ENCODE results near the gene COL20A1.

- TF ChIP-seq POLR2A (IDR thresholded peaks at IDR 0.05), result no peak
- no peak for TF ChIP-seq CTCF (IDR thresholded peaks at IDR 0.05 in 8 of 11, conservative IDR thresholded peaks at IDR 0.05 in 3 of 11)
- TF ChIP-seq POLR2AphosphoS5 (IDR thresholded peaks at IDR 0.05), result no peak
Observed at GRCh38 chr20:63284981-63285524, 7.9 kb upstream of the COL20A1 start.

Data from spleen (tissue), 7 donors.